Liver (tissue), 9 donors: ENCODE data around the gene FAM222A. TPM values are rescaled to one million over a fixed set of nuclear protein-coding genes. Genes with fewer than 3 reads are reported as not detected.

Source experiments
- DNase-seq: peaks from one replicate; pipeline ENCODE4 v3.0.0-alpha.2; 2017; ENCODE audit warnings: low spot score
- H3K27ac ChIP-seq, 2 donors: one replicate each; pipeline ENCODE4 v1.7.0; 2013; ENCODE audit warnings: inconsistent platforms in 2 of 2, low read length in 2 of 2, control low read depth in 1 of 2, low read depth in 1 of 2, mild to moderate bottlenecking in 1 of 2
- H3K27me3 ChIP-seq, 4 donors: one replicate each; pipeline versions ENCODE4 v1.6.1 to v1.7.0; 2013; ENCODE audit warnings: low read length in 3 of 4, inconsistent platforms in 1 of 4, mild to moderate bottlenecking in 1 of 4, moderate library complexity in 1 of 4; ENCODE audit not compliant: control insufficient read depth in 4 of 4, insufficient read depth in 4 of 4
- H3K36me3 ChIP-seq, 4 donors: one replicate each; pipeline versions ENCODE4 v1.6.1 to v1.7.0; 2013; ENCODE audit warnings: low read length in 3 of 4, mild to moderate bottlenecking in 3 of 4, low read depth in 1 of 4, moderate library complexity in 1 of 4; ENCODE audit not compliant: control insufficient read depth in 4 of 4, insufficient read depth in 3 of 4
- H3K4me1 ChIP-seq, 4 donors: one replicate each; pipeline versions ENCODE4 v1.6.1 to v1.7.0; 2013; ENCODE audit warnings: low read length in 3 of 4, mild to moderate bottlenecking in 3 of 4, moderate library complexity in 1 of 4; ENCODE audit not compliant: control insufficient read depth in 4 of 4, insufficient read depth in 4 of 4
- H3K4me3 ChIP-seq, 3 donors: one replicate each; pipeline versions ENCODE4 v1.6.1 to v1.7.0; 2013; ENCODE audit warnings: low read length in 3 of 3, control low read depth in 1 of 3, low read depth in 1 of 3, mild to moderate bottlenecking in 1 of 3
- H3K9ac ChIP-seq, 2 donors: one replicate each; pipeline ENCODE4 v1.7.0; 2013; ENCODE audit warnings: low read length in 2 of 2, mild to moderate bottlenecking in 2 of 2, moderate library complexity in 2 of 2, control low read depth in 1 of 2, low read depth in 1 of 2
- H3K9me3 ChIP-seq, 4 donors: one replicate each; pipeline versions ENCODE4 v1.6.1 to v1.7.0; 2013; ENCODE audit warnings: low read length in 3 of 4; ENCODE audit not compliant: control insufficient read depth in 4 of 4
- CTCF ChIP-seq: fragments of 150-350 bp; IDR thresholded peaks from 2 replicates; pipeline ENCODE4 v1.5.1; 2017; ENCODE audit warnings: improper control_type of control experiment, low read depth, low read length; ENCODE audit not compliant: missing input control
- EGR1 ChIP-seq, 2 donors: IDR thresholded peaks; 2 replicates each; pipeline ENCODE4 v1.6.1; 2016 to 2018; ENCODE audit warnings: antibody characterized with exemption in 2 of 2, low read depth in 2 of 2
- FOXA1 ChIP-seq: IDR thresholded peaks from 2 replicates; pipeline ENCODE4 v1.6.1; 2016; ENCODE audit warnings: antibody characterized with exemption
- GABPA ChIP-seq, 2 donors: IDR thresholded peaks in 1 of 2; conservative IDR thresholded peaks in 1 of 2; 2 replicates each; pipeline ENCODE4 v1.6.1; 2016; ENCODE audit warnings: antibody characterized with exemption in 2 of 2, mild to moderate bottlenecking in 1 of 2, moderate library complexity in 1 of 2
- HNF4A ChIP-seq, 2 donors: conservative IDR thresholded peaks; 2 replicates each; pipeline ENCODE4 v1.6.1; 2016; ENCODE audit warnings: antibody characterized with exemption in 2 of 2, mild to moderate bottlenecking in 2 of 2
- JUND ChIP-seq, 2 donors: IDR thresholded peaks; 2 replicates each; pipeline ENCODE4 v1.6.1; 2016; ENCODE audit warnings: antibody characterized with exemption in 2 of 2
- RAD21 ChIP-seq, 2 donors: IDR thresholded peaks; 2 replicates each; pipeline ENCODE4 v1.6.1; 2016; ENCODE audit warnings: antibody characterized with exemption in 2 of 2, mild to moderate bottlenecking in 2 of 2
- RXRA ChIP-seq, 2 donors: IDR thresholded peaks; 2 replicates each; pipeline ENCODE4 v1.6.1; 2017 to 2018; ENCODE audit warnings: antibody characterized with exemption in 2 of 2, mild to moderate bottlenecking in 1 of 2
- SP1 ChIP-seq: IDR thresholded peaks from 2 replicates; pipeline ENCODE4 v1.6.1; 2018; ENCODE audit warnings: antibody characterized with exemption, mild to moderate bottlenecking
- TAF1 ChIP-seq: conservative IDR thresholded peaks from 2 replicates; pipeline ENCODE4 v1.6.1; 2016; ENCODE audit warnings: antibody characterized with exemption, mild to moderate bottlenecking
- YY1 ChIP-seq: IDR thresholded peaks from 2 replicates; pipeline ENCODE4 v1.6.1; 2016; ENCODE audit warnings: antibody characterized with exemption, mild to moderate bottlenecking
- ZBTB33 ChIP-seq: IDR thresholded peaks from 2 replicates; pipeline ENCODE4 v1.6.1; 2016; ENCODE audit warnings: antibody characterized with exemption
- WGBS: extraction: QIAGEN DNeasy Blood & Tissue Kit; methylation state at CpG from one replicate; pipeline ENCODE4 v1.1.7; 2013; 5-methylcytosine and 5-hydroxymethylcytosine counted together
- polyA plus RNA-seq, 2 donors: library from polyadenylated mRNA; stranded (reverse) in 1 of 2; unstranded in 1 of 2; fragments of 200-250 nt in 1 of 2; fragments of >200 nt in 1 of 2; fragmentation: Nextera tagmentation in 1 of 2; extraction: Ambion mirVana in 1 of 2; gene quantifications; one replicate each; pipeline versions ENCODE4 v1.2.1 to v1.2.3, GENCODE V29; 2013 to 2015
- total RNA-seq, 2 donors: library from RNA; depleted of rRNA; stranded (reverse); fragments of >200 nt; gene quantifications; one replicate each; pipeline ENCODE4 v1.2.3, GENCODE V29; 2014
- TF ChIP-seq, protein P1 (sequence below): IDR thresholded peaks from 2 replicates; pipeline ENCODE4 v1.6.1; 2016; ENCODE audit warnings: antibody characterized with exemption
- TF ChIP-seq, protein P2 (sequence below): IDR thresholded peaks from 2 replicates; pipeline ENCODE4 v1.6.1; 2016; ENCODE audit warnings: antibody characterized with exemption
- TF ChIP-seq, protein P3 (sequence below): IDR thresholded peaks from 2 replicates; pipeline ENCODE4 v1.6.1; 2016; ENCODE audit warnings: antibody characterized with exemption, mild to moderate bottlenecking
- donor health status: healthy.
- donor health status: healthy.
- donor health status: healthy.
- donor health status: healthy.
- donor health status: healthy.

The FAM222A gene
- total and polyA plus RNA-seq, 4 donors = 0.97 to 2.2 (median 1.9) TPM

DNA sequence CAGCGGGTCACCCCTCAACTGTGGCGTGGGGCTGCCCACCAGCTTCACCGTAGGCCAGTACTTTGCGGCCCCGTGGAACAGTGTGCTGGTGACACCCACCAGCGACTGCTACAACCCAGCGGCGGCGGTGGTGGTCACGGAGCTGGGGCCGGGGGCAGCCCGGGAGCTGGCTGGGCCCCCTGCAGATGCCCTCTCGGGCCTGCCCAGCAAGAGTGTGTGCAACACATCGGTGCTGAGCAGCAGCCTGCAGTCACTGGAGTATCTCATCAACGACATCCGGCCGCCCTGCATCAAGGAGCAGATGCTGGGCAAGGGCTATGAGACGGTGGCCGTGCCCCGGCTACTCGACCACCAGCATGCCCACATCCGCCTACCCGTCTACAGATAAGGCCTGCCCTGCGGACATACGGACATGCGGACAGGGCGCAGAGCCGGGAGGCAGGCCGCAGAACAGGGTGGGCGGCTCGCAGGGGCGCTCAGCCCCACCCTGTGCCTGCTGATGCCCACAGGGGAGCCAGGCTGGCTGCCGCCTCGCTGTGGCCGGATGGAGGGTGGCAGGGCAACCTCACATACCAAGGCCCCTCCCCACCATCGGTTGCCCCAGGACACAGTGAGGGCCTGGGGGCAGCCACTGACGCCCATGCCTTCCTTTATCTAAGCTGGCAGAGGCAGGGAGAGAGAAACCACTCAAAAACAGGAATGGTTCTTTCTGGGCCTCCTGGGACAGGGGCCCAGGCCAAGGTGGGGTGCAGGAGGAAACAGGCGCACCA, 55.5 kb downstream of the FAM222A start:
- no peaks in the 10 kb centered on the region for H3K36me3 ChIP-seq
- H3K27me3 ChIP-seq = no peaks in the 10 kb centered on the region
- DNase-seq = peak; percentile 20
- WGBS = 96% methylated on average over 38 of the region's 38 CpGs
- H3K4me3 ChIP-seq = no peak overlapping the region
- TF ChIP-seq GABPA (IDR thresholded peaks at IDR 0.05 in 1 of 2, conservative IDR thresholded peaks at IDR 0.05 in 1 of 2) (no peak), FOXA1 (no peak), TAF1 (no peak)
- no peak overlapping the region for H3K27ac ChIP-seq
- no peak overlapping the region for H3K9ac ChIP-seq
- no peaks in the 10 kb centered on the region for H3K9me3 ChIP-seq
- peaks cover 0 to 19% (median 15%) of the 10 kb centered on the region in 4 donors for H3K4me1 ChIP-seq

DNA sequence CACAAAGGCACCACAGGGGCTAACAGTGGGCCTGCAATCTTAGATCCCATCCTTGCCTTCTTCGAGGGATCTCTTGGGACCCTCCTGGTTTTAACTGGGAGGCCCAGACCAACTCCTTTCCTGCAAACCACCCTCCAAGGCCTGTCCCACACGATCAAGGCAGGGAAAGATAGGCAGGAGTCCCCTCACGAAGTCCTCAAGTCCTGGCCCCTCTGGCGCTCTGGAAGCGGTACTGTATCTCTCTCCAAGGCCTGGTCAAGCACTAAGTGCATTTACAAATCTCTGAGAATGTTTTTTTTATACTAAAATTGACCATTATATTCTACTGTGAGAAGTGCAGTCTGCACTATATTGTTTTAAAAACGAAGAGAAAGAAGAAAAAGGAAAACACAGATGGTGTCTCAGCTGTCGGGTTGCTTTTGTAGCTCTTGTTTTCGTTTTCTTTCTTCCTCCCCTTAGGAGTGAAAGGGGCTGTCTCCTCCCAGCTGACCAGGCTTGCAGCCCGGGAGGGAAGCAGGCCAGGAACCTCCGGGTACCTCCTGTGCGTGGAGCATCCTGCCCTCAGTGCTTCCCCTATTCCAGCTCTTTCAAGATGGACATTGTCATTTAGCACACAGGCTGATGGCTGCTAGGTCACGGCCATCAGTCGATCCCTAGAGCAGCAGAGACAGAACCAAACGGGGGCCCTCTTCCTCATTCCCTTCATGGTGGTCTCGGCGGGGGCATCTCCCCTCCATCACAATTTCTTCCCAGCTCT, 56.7 kb downstream of the FAM222A start:
- Histone ChIP-seq H3K36me3 (no peaks in the 10 kb centered on the region), H3K4me3 (no peak overlapping the region), H3K9ac (no peak overlapping the region), H3K27me3 (no peaks in the 10 kb centered on the region), H3K27ac (no peak overlapping the region), H3K9me3 (no peaks in the 10 kb centered on the region), H3K4me1 (peaks cover 0 to 19% (median 16%) of the 10 kb centered on the region in 4 donors)
- WGBS = 88% methylated on average over 16 of the region's 16 CpGs
- peak; percentile 25 for DNase-seq
- TF ChIP-seq RAD21 (IDR thresholded peaks at IDR 0.05) (no peak), JUND (IDR thresholded peaks at IDR 0.05) (no peak), EGR1 (IDR thresholded peaks at IDR 0.05; ENCODE audit: low read depth in 2 of 2) (no peak), SP1 (no peak), RXRA (IDR thresholded peaks at IDR 0.05) (no peak), CTCF (no peak), YY1 (no peak), HNF4A (conservative IDR thresholded peaks at IDR 0.05) (no peak), FOXA1 (no peak), TAF1 (no peak), ZBTB33 (no peak)
- TF ChIP-seq, protein P1, sequence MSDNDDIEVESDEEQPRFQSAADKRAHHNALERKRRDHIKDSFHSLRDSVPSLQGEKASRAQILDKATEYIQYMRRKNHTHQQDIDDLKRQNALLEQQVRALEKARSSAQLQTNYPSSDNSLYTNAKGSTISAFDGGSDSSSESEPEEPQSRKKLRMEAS = no peak
- TF ChIP-seq, protein P2, sequence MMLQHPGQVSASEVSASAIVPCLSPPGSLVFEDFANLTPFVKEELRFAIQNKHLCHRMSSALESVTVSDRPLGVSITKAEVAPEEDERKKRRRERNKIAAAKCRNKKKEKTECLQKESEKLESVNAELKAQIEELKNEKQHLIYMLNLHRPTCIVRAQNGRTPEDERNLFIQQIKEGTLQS = no peak
- TF ChIP-seq, protein P3, sequence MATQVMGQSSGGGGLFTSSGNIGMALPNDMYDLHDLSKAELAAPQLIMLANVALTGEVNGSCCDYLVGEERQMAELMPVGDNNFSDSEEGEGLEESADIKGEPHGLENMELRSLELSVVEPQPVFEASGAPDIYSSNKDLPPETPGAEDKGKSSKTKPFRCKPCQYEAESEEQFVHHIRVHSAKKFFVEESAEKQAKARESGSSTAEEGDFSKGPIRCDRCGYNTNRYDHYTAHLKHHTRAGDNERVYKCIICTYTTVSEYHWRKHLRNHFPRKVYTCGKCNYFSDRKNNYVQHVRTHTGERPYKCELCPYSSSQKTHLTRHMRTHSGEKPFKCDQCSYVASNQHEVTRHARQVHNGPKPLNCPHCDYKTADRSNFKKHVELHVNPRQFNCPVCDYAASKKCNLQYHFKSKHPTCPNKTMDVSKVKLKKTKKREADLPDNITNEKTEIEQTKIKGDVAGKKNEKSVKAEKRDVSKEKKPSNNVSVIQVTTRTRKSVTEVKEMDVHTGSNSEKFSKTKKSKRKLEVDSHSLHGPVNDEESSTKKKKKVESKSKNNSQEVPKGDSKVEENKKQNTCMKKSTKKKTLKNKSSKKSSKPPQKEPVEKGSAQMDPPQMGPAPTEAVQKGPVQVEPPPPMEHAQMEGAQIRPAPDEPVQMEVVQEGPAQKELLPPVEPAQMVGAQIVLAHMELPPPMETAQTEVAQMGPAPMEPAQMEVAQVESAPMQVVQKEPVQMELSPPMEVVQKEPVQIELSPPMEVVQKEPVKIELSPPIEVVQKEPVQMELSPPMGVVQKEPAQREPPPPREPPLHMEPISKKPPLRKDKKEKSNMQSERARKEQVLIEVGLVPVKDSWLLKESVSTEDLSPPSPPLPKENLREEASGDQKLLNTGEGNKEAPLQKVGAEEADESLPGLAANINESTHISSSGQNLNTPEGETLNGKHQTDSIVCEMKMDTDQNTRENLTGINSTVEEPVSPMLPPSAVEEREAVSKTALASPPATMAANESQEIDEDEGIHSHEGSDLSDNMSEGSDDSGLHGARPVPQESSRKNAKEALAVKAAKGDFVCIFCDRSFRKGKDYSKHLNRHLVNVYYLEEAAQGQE = no peak
